OCI-LY3 (cell line): ENCODE results near the gene SETD9.

Source experiments
- H2AFZ ChIP-seq: fragments of 200-600, 300-600 bp; shearing (Covaris generic); 2 replicates; pipeline ENCODE4 v1.6.0; 2014; ENCODE audit warnings: antibody characterized with exemption, low read depth, low read length
- H3K27ac ChIP-seq: fragments of 200-600, 300-600 bp; sonication (generic); 2 replicates; pipeline ENCODE4 v1.5.1; 2014; ENCODE audit warnings: mild to moderate bottlenecking, low read length, moderate library complexity, mixed read lengths
- H3K27me3 ChIP-seq: fragments of 200-600, 300-600 bp; sonication (generic); 2 replicates; pipeline ENCODE4 v1.6.1; 2014; ENCODE audit warnings: low read depth, low read length, mixed read lengths
- H3K36me3 ChIP-seq: fragments of 200-600, 300-600 bp; sonication (generic); replicated peaks from 2 replicates; pipeline ENCODE3; 2014; ENCODE audit warnings: low read depth, low read length, mixed read lengths
- H3K4me1 ChIP-seq: fragments of 300-600, 200-600 bp; sonication (generic); 2 replicates; pipeline ENCODE4 v1.6.1; 2014; ENCODE audit warnings: low read length, mixed read lengths
- H3K4me2 ChIP-seq: fragments of 200-600, 300-600 bp; sonication (generic); 2 replicates; pipeline ENCODE4 v1.6.1; 2014; ENCODE audit warnings: low read length, mixed read lengths
- H3K4me3 ChIP-seq: fragments of 300-600, 200-600 bp; sonication (generic); 2 replicates; pipeline ENCODE4 v1.5.1; 2014; ENCODE audit warnings: antibody characterized with exemption, mild to moderate bottlenecking, low read length, moderate library complexity
- H3K79me2 ChIP-seq: fragments of 300-600, 200-600 bp; shearing (Covaris generic); 2 replicates; pipeline ENCODE4 v1.6.1; 2014; ENCODE audit warnings: mild to moderate bottlenecking, low read length, mixed read lengths
- H3K9ac ChIP-seq: fragments of 300-600, 200-600 bp; shearing (Covaris generic); 2 replicates; pipeline ENCODE4 v1.6.0; 2014; ENCODE audit warnings: mild to moderate bottlenecking, low read length, moderate library complexity
- H3K9me3 ChIP-seq: fragments of 200-600, 300-600 bp; shearing (Covaris generic); 2 replicates; pipeline ENCODE4 v1.6.1; 2014; ENCODE audit warnings: low read length, mixed read lengths; ENCODE audit not compliant: insufficient read depth
- H4K20me1 ChIP-seq: fragments of 200-600, 300-600 bp; sonication (generic); 2 replicates; pipeline ENCODE4 v1.6.1; 2016; ENCODE audit warnings: low read length, mixed read lengths; ENCODE audit not compliant: insufficient read depth
- EZH2phosphoT487 ChIP-seq: fragments of 200-600 bp; shearing (Covaris generic); IDR thresholded peaks from 2 replicates; pipeline ENCODE4 v1.6.1; 2018; ENCODE audit warnings: antibody characterized with exemption, mixed run types, low read depth
- TF ChIP-seq, protein P1 (sequence below): fragments of 200-600, 300-600 bp; sonication (generic); IDR thresholded peaks from 2 replicates; pipeline ENCODE4 v1.5.1; 2014; ENCODE audit warnings: antibody characterized with exemption, low read length, low read depth

The SETD9 gene

GRCh38 chr5:56954262-56954661, 44.9 kb downstream of the SETD9 start:
- Histone ChIP-seq H3K27me3 (peaks cover 18% of the 10 kb centered on the region), H4K20me1 (peaks cover 7% of the 10 kb centered on the region; the same call in 1 of the 2 replicates), H2AFZ (no peak overlapping the region), H3K9ac (no peak overlapping the region), H3K79me2 (peaks cover 14% of the 10 kb centered on the region; the same call in 1 of the 2 replicates), H3K4me1 (peaks cover 11% of the 10 kb centered on the region; the same call in 1 of the 2 replicates), H3K27ac (no peak overlapping the region), H3K4me3 (no peak overlapping the region), H3K36me3 (no peaks in the 10 kb centered on the region), H3K9me3 (no peaks in the 10 kb centered on the region), H3K4me2 (no peak overlapping the region)
- TF ChIP-seq, protein P1, sequence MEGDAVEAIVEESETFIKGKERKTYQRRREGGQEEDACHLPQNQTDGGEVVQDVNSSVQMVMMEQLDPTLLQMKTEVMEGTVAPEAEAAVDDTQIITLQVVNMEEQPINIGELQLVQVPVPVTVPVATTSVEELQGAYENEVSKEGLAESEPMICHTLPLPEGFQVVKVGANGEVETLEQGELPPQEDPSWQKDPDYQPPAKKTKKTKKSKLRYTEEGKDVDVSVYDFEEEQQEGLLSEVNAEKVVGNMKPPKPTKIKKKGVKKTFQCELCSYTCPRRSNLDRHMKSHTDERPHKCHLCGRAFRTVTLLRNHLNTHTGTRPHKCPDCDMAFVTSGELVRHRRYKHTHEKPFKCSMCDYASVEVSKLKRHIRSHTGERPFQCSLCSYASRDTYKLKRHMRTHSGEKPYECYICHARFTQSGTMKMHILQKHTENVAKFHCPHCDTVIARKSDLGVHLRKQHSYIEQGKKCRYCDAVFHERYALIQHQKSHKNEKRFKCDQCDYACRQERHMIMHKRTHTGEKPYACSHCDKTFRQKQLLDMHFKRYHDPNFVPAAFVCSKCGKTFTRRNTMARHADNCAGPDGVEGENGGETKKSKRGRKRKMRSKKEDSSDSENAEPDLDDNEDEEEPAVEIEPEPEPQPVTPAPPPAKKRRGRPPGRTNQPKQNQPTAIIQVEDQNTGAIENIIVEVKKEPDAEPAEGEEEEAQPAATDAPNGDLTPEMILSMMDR, result no peak
- no peak for TF ChIP-seq EZH2phosphoT487

DNA sequence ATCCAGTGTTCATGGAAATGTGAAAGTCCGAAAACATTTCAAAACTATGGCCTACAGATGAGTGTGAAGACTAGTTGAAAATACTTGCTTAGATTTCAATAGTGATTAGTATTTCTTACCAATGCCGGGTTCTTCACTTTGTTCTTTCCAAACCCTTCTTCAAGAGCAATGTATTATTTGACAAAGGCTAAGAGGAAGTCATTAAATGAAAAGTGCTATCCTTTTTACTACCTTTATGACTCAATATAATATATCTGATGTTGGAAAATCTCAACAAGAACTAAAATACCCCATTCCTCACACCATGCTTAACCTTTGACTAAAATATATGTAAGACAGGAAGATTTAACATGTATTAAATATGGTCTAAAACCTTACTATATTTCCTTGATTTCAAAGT, 49.2 kb downstream of the SETD9 start:
- Histone ChIP-seq H3K9ac (no peak overlapping the region), H3K79me2 (no peaks in the 10 kb centered on the region), H3K4me2 (no peak overlapping the region), H2AFZ (no peak overlapping the region), H3K36me3 (no peaks in the 10 kb centered on the region), H3K4me3 (no peak overlapping the region), H4K20me1 (no peaks in the 10 kb centered on the region), H3K4me1 (0 out of 2 replicates have a peak, but pooled peaks cover 3% of the 10 kb centered on the region), H3K27me3 (peaks cover 17% of the 10 kb centered on the region), H3K9me3 (no peaks in the 10 kb centered on the region), H3K27ac (no peak overlapping the region)
- TF ChIP-seq, protein P1, result no peak
- TF ChIP-seq EZH2phosphoT487, result no peak

GRCh38 chr5:56959326-56959725, 49.9 kb downstream of the SETD9 start:
- no peak for TF ChIP-seq EZH2phosphoT487
- TF ChIP-seq, protein P1, result no peak
- no peak overlapping the region for H3K4me2 ChIP-seq
- no peak overlapping the region for H2AFZ ChIP-seq

DNA sequence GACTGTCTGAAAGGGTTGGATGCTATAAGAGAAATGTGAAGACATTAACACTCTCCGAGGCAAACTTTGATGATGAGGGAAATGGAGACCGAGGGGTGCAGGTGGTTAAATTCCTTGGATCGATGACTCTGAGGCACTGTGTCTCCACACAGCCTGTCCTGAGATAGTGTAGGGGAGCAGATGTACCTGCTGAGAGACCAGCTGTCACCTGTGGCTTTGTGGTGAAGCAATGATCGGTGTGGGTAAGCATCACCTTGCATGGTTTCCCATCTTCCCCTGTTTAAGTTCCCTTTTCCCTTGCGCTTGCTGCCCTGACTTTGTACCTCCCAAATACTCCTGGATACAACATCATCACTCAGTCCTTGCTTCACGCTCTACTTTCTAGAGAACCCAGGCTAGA, 52.4 kb downstream of the SETD9 start:
- Histone ChIP-seq H4K20me1 (no peaks in the 10 kb centered on the region), H3K9ac (no peak overlapping the region), H3K4me2 (no peak overlapping the region), H3K36me3 (no peaks in the 10 kb centered on the region), H3K4me1 (no peaks in the 10 kb centered on the region), H3K27ac (no peak overlapping the region), H3K9me3 (no peaks in the 10 kb centered on the region), H3K27me3 (peaks cover 8% of the 10 kb centered on the region; the same call in 1 of the 2 replicates), H2AFZ (no peak overlapping the region), H3K79me2 (no peaks in the 10 kb centered on the region), H3K4me3 (no peak overlapping the region)
- TF ChIP-seq, protein P1, result no peak
- TF ChIP-seq EZH2phosphoT487, result no peak

More at GRCh38 chr5:56959326-56959725, 49.9 kb downstream of the SETD9 start:
- H3K9me3 ChIP-seq, result no peaks in the 10 kb centered on the region
- no peak overlapping the region for H3K4me3 ChIP-seq
- H3K36me3 ChIP-seq, result no peaks in the 10 kb centered on the region
- H3K79me2 ChIP-seq, result no peaks in the 10 kb centered on the region
- H3K27ac ChIP-seq, result no peak overlapping the region
- H3K9ac ChIP-seq, result no peak overlapping the region
- H3K27me3 ChIP-seq, result peaks cover 10% of the 10 kb centered on the region; the same call in 1 of the 2 replicates
- 0 out of 2 replicates have a peak, but pooled peaks cover 3% of the 10 kb centered on the region for H3K4me1 ChIP-seq
- H4K20me1 ChIP-seq, result no peaks in the 10 kb centered on the region
